Activated naive CD4-positive, alpha-beta T cell treated with anti-CD3 and anti-CD28 coated beads, Interleukin-2, amount 50 U/mL, for 72 hours (primary cell): ENCODE results near the gene KRT85. TPM values are rescaled to one million over a fixed set of nuclear protein-coding genes. Genes with fewer than 3 reads are reported as not detected.
A peak's percentile ranks its signal among the peaks of the same experiment; 100 is the strongest.
"Not testable (repeated sequence)": the region's sequence is repeated elsewhere in the genome, so short reads cannot be mapped to it uniquely, and the experiment has no call there.

Source experiments
- ATAC-seq, 2 donors: fragments of 150-1000 bp; cut with Tn5 transposase; 2 replicates each; pipeline ENCODE4 v1.10.0; 2021; ENCODE audit warnings: mild to moderate bottlenecking in 2 of 2, moderate library complexity in 2 of 2
- DNase-seq, 2 donors: peaks; one replicate each; pipeline ENCODE4 v3.0.0; 2021 to 2022; ENCODE audit warnings: low spot score in 2 of 2
- H3K27ac Mint-ChIP-seq, 2 donors: one replicate each; pipeline ENCODE4 v1.8.0; 2022; ENCODE audit warnings: mild to moderate bottlenecking in 2 of 2, mixed read lengths in 2 of 2
- H3K36me3 Mint-ChIP-seq, 2 donors: one replicate each; pipeline ENCODE4 v1.8.0; 2022; ENCODE audit warnings: mixed read lengths in 2 of 2
- H3K9me3 Mint-ChIP-seq, 2 donors: one replicate each; pipeline ENCODE4 v1.8.0; 2022; ENCODE audit warnings: mixed read lengths in 2 of 2
- total RNA-seq, 2 donors: library from RNA; stranded (reverse); gene quantifications; one replicate each; pipeline ENCODE4 v1.2.3, GENCODE V29; 2022

The KRT85 gene
- total RNA-seq, 2 donors from 2014 or later, result not detected

DNA sequence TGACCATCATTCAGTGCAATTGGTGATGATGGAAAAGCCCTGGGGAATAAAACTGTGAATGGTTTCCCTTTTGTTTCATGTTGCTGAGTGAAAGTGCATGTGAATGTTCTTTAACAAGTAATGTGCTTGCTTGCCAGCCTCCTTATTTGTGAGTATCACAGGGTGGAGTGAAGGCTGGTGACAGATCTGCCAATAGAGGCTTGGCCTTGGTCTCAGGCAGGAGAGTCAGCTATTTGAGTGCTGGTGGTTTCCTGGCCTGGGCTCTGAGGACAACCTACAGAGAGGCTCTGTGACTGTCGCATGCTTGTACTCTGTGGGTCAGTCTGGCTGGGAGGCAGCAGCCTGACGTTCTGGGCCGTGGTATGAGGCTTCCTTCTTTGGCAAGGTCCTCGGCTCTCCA, 20.7 kb downstream of the KRT85 start:
- H3K9me3 Mint-ChIP-seq, result no peaks in the 10 kb centered on the region
- H3K36me3 Mint-ChIP-seq, result no peaks in the 10 kb centered on the region
- DNase-seq (no peak), ATAC-seq (no peak)
- no peak overlapping the region for H3K27ac Mint-ChIP-seq

- not testable (repeated sequence) for DNase-seq, H3K36me3 Mint-ChIP-seq, H3K9me3 Mint-ChIP-seq, H3K27ac Mint-ChIP-seq, ATAC-seq
Observed at GRCh38 chr12:52345041-52345440, 22.2 kb downstream of the KRT85 start.

GRCh38 chr12:52344111-52344510, 23.2 kb downstream of the KRT85 start:
- no peak overlapping the region for H3K27ac Mint-ChIP-seq
- ATAC-seq (no peak), DNase-seq (no peak)
- no peaks in the 10 kb centered on the region for H3K9me3 Mint-ChIP-seq
- H3K36me3 Mint-ChIP-seq, result no peaks in the 10 kb centered on the region

DNA sequence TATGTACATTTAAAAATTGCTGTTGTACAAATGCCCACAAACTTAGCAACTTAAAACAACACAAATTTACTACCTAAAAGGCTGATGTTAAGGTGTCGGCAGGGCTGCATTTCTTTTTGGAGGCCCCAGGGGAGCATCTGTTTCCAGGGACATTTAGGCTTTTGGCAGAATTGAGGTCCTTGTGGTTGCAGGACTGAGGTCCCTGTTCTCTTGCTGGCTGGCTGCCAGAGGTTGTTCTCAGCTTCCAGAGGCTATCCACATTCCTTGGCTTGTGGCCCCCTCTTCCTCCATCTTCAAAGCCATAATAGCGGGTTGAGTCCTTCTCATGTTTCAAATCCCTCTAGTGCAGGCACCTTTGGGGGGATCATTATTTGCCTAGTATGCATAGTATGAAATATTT, 23.7 kb downstream of the KRT85 start:
- Mint-ChIP-seq H3K36me3 (no peaks in the 10 kb centered on the region), H3K9me3 (no peaks in the 10 kb centered on the region), H3K27ac (no peak overlapping the region)
- ATAC-seq (no peak), DNase-seq (no peak)

DNA sequence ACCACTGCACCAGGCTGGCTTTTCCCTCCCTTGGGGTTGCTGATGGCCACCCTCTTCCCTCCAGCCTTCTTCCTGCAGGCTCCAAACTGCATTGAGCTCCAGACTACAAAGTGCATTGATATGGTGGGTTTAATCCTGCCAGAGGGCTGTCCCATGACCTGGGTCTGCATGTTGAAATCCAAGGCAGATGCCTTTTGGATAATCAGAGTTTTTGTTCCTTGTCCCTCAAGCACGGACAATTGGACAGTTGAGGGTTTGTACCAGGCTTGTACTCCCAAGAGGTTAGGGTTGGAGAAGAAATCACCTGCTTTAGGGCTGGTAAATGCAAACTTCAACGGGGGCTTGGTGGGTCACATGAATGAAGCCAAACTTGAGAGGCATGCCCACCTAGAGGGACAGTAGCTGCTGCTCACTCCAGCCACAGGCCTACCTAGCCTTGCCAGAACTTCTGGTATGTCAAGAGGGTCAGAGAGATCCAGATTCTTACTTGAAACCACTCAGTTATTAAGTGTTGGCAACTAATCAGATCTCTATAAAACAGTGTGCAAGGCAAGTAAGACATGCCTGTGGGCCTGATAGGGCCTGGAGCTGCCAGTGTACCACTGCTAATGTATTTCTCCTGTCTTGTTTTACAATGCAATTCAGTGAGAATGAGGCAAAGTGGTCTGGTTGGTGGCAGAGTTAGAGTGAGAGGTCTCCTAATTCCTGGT, 24.3 kb downstream of the KRT85 start:
- no peak for ATAC-seq
- H3K9me3 Mint-ChIP-seq, result no peaks in the 10 kb centered on the region
- no peak for DNase-seq
- H3K27ac Mint-ChIP-seq, result no peak overlapping the region
- no peaks in the 10 kb centered on the region for H3K36me3 Mint-ChIP-seq

DNA sequence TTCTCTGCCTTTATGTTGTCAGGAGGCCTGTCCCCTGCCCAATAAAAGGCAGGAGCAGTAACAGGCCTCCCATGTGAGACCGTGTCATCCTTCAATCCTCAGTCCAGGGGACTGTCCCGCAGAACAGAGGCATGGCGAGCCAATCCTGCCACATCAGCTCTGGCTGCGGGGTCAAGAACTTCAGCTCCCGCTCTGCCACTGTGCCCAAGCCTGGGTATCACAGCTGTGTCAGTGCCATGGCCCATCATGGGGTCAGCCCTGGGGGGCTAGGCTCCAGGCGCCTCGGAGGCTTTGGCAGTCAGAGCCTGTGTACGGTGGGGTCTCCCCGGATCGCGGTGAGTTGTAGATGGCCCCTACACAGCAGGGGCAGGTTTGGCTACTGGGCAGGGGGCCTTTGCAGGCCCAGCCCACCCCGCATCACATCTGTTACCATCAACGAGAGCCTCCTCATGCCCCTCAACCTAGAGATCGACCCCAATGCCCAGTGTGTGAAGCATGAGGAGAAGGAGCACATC, 26.2 kb downstream of the KRT85 start:
- ATAC-seq (no peak), DNase-seq (no peak)
- H3K36me3 Mint-ChIP-seq, result no peaks in the 10 kb centered on the region
- H3K27ac Mint-ChIP-seq, result no peak overlapping the region
- H3K9me3 Mint-ChIP-seq, result peaks cover 5% of the 10 kb centered on the region in 2 donors

GRCh38 chr12:52338241-52338960, 28.9 kb downstream of the KRT85 start:
- H3K36me3 Mint-ChIP-seq, result no peaks in the 10 kb centered on the region
- H3K9me3 Mint-ChIP-seq, result peaks cover 5% of the 10 kb centered on the region in 2 donors
- DNase-seq (no peak), ATAC-seq (no peak)
- peak overlapping the region in 1 of 2 donors; percentile 10 for H3K27ac Mint-ChIP-seq

GRCh38 chr12:52337054-52337453, 30.2 kb downstream of the KRT85 start:
- Mint-ChIP-seq H3K36me3 (no peaks in the 10 kb centered on the region), H3K9me3 (peaks cover 5% of the 10 kb centered on the region in 2 donors), H3K27ac (no peak overlapping the region)
- DNase-seq (no peak), ATAC-seq (no peak)

DNA sequence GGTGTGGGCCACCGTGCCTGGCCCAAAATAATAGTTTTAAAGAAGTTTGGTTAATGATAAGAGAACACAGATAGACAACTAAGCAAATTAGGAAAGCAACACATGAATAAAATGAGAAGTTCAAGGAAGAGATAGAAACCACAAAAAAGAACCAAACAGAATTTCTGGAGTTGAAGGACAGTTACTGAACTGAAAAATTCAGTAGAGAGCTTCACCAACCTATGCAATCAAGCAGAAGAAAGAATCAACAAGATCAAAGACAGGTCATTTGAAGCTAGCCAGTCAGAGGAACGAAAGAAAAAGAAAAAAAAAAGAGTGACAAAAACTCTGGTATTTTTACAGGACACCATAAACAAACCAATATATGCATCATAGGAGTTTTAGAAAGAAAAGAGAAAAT, 30.6 kb downstream of the KRT85 start:
- Mint-ChIP-seq H3K9me3 (peaks cover 5% of the 10 kb centered on the region in 2 donors), H3K27ac (no peak overlapping the region), H3K36me3 (no peaks in the 10 kb centered on the region)
- DNase-seq (no peak), ATAC-seq (no peak)

- DNase-seq, result no peak
- no peak for ATAC-seq
- Mint-ChIP-seq H3K36me3 (no peaks in the 10 kb centered on the region), H3K27ac (no peak overlapping the region), H3K9me3 (peaks cover 5% of the 10 kb centered on the region in 2 donors)
Observed at GRCh38 chr12:52335598-52336262, 31.6 kb downstream of the KRT85 start.

DNA sequence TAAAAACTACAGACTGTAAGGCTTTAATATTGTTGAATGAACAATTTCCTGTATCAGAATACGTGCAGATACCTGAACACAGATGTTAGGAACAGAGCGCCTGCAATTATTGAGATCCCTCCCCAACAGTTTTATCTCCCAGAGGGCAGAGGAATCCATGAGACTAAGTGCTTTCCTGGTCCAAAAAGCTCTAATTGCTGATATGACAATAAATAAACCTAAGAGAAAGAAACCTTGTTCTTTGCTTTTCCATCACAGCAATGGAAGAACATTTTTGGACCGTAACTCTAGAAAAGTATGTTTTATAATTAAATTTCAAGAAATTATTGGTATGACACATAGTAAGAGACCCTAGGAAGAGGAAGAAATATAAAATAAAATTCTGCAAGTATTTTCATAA, 33.1 kb downstream of the KRT85 start:
- peaks cover 5% of the 10 kb centered on the region in 2 donors for H3K9me3 Mint-ChIP-seq
- no peaks in the 10 kb centered on the region for H3K36me3 Mint-ChIP-seq
- H3K27ac Mint-ChIP-seq, result no peak overlapping the region
- ATAC-seq (no peak), DNase-seq (no peak)

- ATAC-seq (no peak), DNase-seq (no peak)
- H3K27ac Mint-ChIP-seq, result no peak overlapping the region
- H3K9me3 Mint-ChIP-seq, result peaks cover 5% of the 10 kb centered on the region in 2 donors
- H3K36me3 Mint-ChIP-seq, result no peaks in the 10 kb centered on the region
Observed at GRCh38 chr12:52333321-52333720, 34.0 kb downstream of the KRT85 start.

GRCh38 chr12:52332381-52332780, 34.9 kb downstream of the KRT85 start:
- DNase-seq (no peak), ATAC-seq (no peak)
- H3K27ac Mint-ChIP-seq, result no peak overlapping the region
- H3K9me3 Mint-ChIP-seq, result peaks cover 5% of the 10 kb centered on the region in 2 donors
- no peaks in the 10 kb centered on the region for H3K36me3 Mint-ChIP-seq

DNA sequence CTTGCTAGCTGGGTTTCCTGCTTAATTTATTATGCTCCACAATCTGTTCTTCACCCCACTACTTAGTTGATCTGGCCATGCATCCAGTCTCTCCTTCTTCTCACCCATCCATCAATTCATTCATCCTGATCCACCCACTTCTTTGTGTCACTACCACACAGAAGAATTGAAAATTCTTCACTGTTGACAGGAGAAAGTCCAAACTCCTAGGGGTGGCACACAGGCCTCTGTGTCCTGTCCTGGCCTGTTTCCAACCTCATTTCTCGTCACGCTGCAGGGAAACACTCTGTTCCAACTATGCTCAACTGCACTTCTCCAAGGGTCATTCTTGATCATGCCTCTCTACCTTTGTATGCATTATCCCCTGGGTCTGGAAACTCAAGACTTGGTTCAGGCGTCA, 35.4 kb downstream of the KRT85 start:
- H3K27ac Mint-ChIP-seq, result no peak overlapping the region
- H3K36me3 Mint-ChIP-seq, result no peaks in the 10 kb centered on the region
- no peak for DNase-seq
- no peak for ATAC-seq
- peaks cover 5% of the 10 kb centered on the region in 2 donors for H3K9me3 Mint-ChIP-seq

DNA sequence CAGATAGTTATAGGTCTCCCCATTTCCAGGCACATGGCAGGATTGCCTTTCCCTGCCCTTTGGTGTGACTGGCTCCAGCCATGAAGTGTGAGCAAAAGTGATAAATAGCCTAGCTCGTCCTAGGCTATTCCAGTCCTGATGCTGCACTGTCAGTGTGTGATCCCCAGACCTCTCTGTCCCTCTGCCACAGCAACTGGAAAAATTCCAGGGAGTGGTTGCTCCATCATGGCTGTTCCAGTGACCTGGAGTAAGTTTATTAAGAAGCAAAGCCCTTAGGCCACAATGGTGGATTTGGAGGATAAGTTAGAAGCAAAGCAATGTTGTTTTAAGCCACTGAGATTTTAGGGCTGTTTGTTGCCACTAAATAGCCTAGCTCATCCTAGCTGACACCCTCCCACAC, 36.2 kb downstream of the KRT85 start:
- DNase-seq (no peak), ATAC-seq (no peak)
- Mint-ChIP-seq H3K27ac (no peak overlapping the region), H3K36me3 (no peaks in the 10 kb centered on the region), H3K9me3 (no peaks in the 10 kb centered on the region)

- no peaks in the 10 kb centered on the region for H3K9me3 Mint-ChIP-seq
Observed at GRCh38 chr12:52327830-52328500, 39.3 kb downstream of the KRT85 start.

More at GRCh38 chr12:52327830-52328500, 39.3 kb downstream of the KRT85 start:
- Mint-ChIP-seq H3K36me3 (no peaks in the 10 kb centered on the region), H3K27ac (peak overlapping the region in 1 of 2 donors; percentile 31)
- no peak for DNase-seq
- peak in 1 of 2 donors; percentile 4 for ATAC-seq
